Stimulated activated CD4-positive, alpha-beta T cell treated with anti-CD3 and anti-CD28 coated beads, Interleukin-12 subunit alpha, Interleukin-12 subunit beta, amount 100 ng/mL, for 24 hours (primary cell): ENCODE results near the gene REM2.
"Not testable (repeated sequence)": the region's sequence is repeated elsewhere in the genome, so short reads cannot be mapped to it uniquely, and the experiment has no call there.

Source experiments
- DNase-seq, 2 experiments: peaks; one replicate each; pipeline ENCODE4 v3.0.0-alpha.2; 2020; ENCODE audit warnings: low read depth in 2 of 2

REM2 gene

GRCh38 chr14:22848351-22849164, 34.5 kb upstream of the REM2 start:
- no peak for DNase-seq

GRCh38 chr14:22849212-22849819, 33.7 kb upstream of the REM2 start:
- DNase-seq = no peak

- no peak for DNase-seq
Observed at GRCh38 chr14:22850944-22851764, 31.9 kb upstream of the REM2 start.

- not testable (repeated sequence) for DNase-seq
Observed at GRCh38 chr14:22852178-22852577, 30.8 kb upstream of the REM2 start.

GRCh38 chr14:22852599-22852939, 30.5 kb upstream of the REM2 start:
- no peak for DNase-seq

GRCh38 chr14:22852940-22853767, 29.9 kb upstream of the REM2 start:
- DNase-seq = peak; percentile 83 to 96

GRCh38 chr14:22854296-22854695, 28.7 kb upstream of the REM2 start:
- not testable (repeated sequence) for DNase-seq

GRCh38 chr14:22854963-22855724, 27.9 kb upstream of the REM2 start:
- DNase-seq = no peak

- DNase-seq = no peak
Observed at GRCh38 chr14:22856428-22856827, 26.6 kb upstream of the REM2 start.

GRCh38 chr14:22860377-22860776, 22.6 kb upstream of the REM2 start:
- DNase-seq = not testable (repeated sequence)

GRCh38 chr14:22861651-22862050, 21.4 kb upstream of the REM2 start:
- no peak for DNase-seq

- DNase-seq = no peak
Observed at GRCh38 chr14:22864979-22865378, 18.0 kb upstream of the REM2 start.

GRCh38 chr14:22865424-22866405, 17.3 kb upstream of the REM2 start:
- no peak for DNase-seq

- no peak for DNase-seq
Observed at GRCh38 chr14:22866874-22867273, 16.1 kb upstream of the REM2 start.

- DNase-seq = no peak
Observed at GRCh38 chr14:22870811-22871223, 12.2 kb upstream of the REM2 start.

- DNase-seq = peak; percentile 43 to 76
Observed at GRCh38 chr14:22871224-22872032, 11.6 kb upstream of the REM2 start, which contains the start of gene LRP10. LRP10 (plus strand) TSS chr14:22871740; CDS start chr14:22872304, 564 bp downstream.

- DNase-seq = peak; percentile 45 to 77
Observed at GRCh38 chr14:22872033-22872832, 10.8 kb upstream of the REM2 start.
